ENCODE data around the gene MCM9. TPM values are rescaled to one million over a fixed set of nuclear protein-coding genes. Genes with fewer than 3 reads are reported as not detected.

Gene MCM9
- total RNA-seq, 4 donors from 2014 or later, result 3.5 to 6.9 (median 5.0) TPM

DNA sequence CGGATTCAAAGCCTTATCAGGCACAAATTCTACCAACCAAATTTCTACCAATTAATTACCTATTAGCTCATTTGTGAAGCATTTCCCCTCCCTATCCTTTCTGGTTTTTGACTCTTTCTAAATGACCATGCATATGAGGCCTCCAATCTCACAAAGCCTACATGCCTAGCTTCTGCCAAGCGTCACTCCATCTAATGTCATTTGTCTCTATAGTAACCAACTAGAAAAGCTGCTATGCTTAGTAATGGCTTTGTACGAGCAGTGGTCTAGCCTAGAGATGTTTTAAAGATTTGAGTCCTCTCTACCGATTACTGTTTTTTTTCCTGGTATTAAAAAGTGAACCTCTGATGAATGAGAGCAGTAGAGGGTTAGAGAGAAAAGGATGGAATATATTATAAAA, 45.8 kb downstream of the MCM9 start:
- Histone ChIP-seq H3K36me3 (no peaks in the 10 kb centered on the region), H3K9me3 (no peaks in the 10 kb centered on the region), H3K27ac (no peak overlapping the region), H3K4me1 (peaks cover 8 to 15% of the 10 kb centered on the region in 2 donors), H3K27me3 (no peaks in the 10 kb centered on the region), H3K4me3 (no peak overlapping the region)
- TF ChIP-seq, protein P1, sequence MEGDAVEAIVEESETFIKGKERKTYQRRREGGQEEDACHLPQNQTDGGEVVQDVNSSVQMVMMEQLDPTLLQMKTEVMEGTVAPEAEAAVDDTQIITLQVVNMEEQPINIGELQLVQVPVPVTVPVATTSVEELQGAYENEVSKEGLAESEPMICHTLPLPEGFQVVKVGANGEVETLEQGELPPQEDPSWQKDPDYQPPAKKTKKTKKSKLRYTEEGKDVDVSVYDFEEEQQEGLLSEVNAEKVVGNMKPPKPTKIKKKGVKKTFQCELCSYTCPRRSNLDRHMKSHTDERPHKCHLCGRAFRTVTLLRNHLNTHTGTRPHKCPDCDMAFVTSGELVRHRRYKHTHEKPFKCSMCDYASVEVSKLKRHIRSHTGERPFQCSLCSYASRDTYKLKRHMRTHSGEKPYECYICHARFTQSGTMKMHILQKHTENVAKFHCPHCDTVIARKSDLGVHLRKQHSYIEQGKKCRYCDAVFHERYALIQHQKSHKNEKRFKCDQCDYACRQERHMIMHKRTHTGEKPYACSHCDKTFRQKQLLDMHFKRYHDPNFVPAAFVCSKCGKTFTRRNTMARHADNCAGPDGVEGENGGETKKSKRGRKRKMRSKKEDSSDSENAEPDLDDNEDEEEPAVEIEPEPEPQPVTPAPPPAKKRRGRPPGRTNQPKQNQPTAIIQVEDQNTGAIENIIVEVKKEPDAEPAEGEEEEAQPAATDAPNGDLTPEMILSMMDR (IDR thresholded peaks at IDR 0.05 in 4 of 5, conservative IDR thresholded peaks at IDR 0.05 in 1 of 5), result no peak
- no peak for TF ChIP-seq POLR2A (IDR thresholded peaks at IDR 0.05)
- ATAC-seq (no peak), DNase-seq (no peak)
- in situ Hi-C loops (cut with MboI; ENCODE audit: low sequenced_read_pairs in 4 of 4), result no loop called here
- intact Hi-C loops (cut with DNase I; ENCODE audit: low total_unique reads), result no loop called here

DNA sequence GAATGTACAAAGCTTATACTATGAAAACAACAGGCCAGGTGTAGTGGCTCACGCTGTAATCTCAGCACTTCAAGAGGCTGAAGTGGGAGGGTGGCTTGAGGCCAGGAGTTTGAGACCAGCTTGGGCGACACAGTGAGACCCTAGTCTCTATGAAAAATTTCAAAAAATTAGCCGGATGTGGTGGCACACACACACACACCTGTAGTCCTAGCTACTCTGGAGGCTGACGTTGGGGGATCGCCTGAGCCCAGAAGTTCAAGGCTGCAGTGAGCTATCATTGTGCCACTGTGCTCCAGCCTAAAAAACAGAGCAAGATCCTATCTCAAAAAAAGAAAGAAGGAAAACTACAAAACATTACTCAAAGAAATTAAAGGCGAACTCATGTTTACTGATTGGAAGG, 48.3 kb downstream of the MCM9 start:
- no peak overlapping the region for H3K4me3 ChIP-seq
- TF ChIP-seq, protein P1 (IDR thresholded peaks at IDR 0.05 in 4 of 5, conservative IDR thresholded peaks at IDR 0.05 in 1 of 5), result no peak
- intact Hi-C loops (cut with DNase I; ENCODE audit: low total_unique reads) (no loop called here), in situ Hi-C loops (cut with MboI; ENCODE audit: low sequenced_read_pairs in 4 of 4) (no loop called here)
- no peak overlapping the region for H3K27ac ChIP-seq
- H3K36me3 ChIP-seq, result no peaks in the 10 kb centered on the region
- ATAC-seq (no peak), DNase-seq (no peak)
- no peaks in the 10 kb centered on the region for H3K9me3 ChIP-seq
- peaks cover 0 to 4% of the 10 kb centered on the region in 2 donors for H3K4me1 ChIP-seq
- no peaks in the 10 kb centered on the region for H3K27me3 ChIP-seq

DNA sequence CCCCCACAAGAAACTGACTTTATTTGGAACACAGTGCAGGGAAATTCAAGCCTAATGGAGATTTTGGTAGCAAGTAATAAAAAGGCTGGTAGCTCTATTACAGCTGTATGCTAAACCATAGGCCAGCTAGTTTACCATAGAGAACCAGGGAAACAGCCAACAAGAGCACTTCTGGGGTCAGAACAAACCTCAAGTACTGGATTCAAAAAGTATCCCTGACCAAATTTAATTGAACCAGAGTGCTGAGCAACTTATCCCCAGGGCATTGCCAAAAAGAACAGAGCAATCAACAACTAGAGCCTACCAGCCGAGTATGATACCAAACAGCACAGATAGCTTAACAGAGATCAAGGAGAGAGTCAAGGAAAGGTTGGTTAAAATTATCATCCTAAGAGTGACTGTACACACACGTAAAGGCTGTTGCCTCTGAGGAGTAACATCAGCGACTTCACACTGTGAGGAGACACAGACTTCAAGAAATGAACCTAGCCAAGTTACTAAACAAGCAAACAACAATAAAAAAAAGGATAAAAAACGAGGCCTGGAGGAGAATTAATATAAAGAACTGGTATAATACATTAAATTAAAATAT, 52.5 kb downstream of the MCM9 start:
- no peaks in the 10 kb centered on the region for H3K9me3 ChIP-seq
- H3K27me3 ChIP-seq, result no peaks in the 10 kb centered on the region
- in situ Hi-C loops (cut with MboI; ENCODE audit: low sequenced_read_pairs in 4 of 4) (no loop called here), intact Hi-C loops (cut with DNase I; ENCODE audit: low total_unique reads) (no loop called here)
- no peak for ATAC-seq
- H3K36me3 ChIP-seq, result no peaks in the 10 kb centered on the region
- no peak overlapping the region for H3K4me3 ChIP-seq
- peaks cover 4 to 5% of the 10 kb centered on the region in 2 donors for H3K4me1 ChIP-seq
- no peak overlapping the region for H3K27ac ChIP-seq
- no peak for DNase-seq
- TF ChIP-seq POLR2A (IDR thresholded peaks at IDR 0.05), result no peak
- TF ChIP-seq, protein P1 (IDR thresholded peaks at IDR 0.05 in 4 of 5, conservative IDR thresholded peaks at IDR 0.05 in 1 of 5), result no peak

DNA sequence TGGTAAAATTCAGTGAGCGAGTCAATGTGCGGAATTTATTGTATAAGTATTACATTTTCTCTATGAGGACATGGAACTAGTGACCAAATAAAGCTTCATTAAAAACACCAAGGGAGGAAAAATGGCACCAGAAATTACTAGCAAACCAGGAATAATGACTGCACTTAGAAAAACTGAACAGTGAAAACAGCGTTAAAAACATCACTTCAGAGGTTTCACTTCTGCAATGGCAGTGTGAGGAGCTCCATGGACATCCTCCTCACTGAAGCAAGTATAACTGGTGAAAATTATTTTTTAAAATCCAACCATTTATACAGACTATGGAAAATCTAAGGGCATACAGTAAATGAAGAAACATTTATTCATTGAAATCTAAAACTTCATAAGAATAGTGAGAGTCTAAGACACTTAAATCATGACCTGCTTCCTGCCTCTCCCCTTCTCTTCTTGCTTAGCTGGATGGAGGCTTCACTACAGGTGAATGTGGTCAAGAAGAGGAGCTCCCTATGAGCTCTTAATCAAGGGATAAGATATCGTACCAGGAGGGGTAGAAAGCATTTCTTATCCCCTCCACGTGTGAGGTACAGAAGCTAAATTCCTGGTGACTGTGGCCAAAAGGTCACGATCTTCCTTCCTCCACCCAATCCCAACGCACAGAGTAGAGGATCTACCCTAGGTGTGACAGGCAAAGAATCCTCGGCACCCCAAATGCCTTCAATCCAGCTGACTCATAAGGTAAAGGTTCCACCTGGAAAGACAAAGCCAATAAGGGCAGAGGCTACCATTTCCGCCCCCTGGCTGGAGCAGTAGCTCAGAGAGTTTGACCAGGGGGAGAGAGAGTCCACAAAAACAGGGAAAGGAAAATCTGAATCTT, 53.3 kb downstream of the MCM9 start:
- no peak overlapping the region for H3K27ac ChIP-seq
- ATAC-seq (no peak), DNase-seq (no peak)
- H3K4me1 ChIP-seq, result peaks cover 4 to 5% of the 10 kb centered on the region in 2 donors
- in situ Hi-C loops (cut with MboI; ENCODE audit: low sequenced_read_pairs in 4 of 4), result no loop called here
- intact Hi-C loops (cut with DNase I; ENCODE audit: low total_unique reads), result no loop called here
- H3K27me3 ChIP-seq, result no peaks in the 10 kb centered on the region
- H3K9me3 ChIP-seq, result no peaks in the 10 kb centered on the region
- no peaks in the 10 kb centered on the region for H3K36me3 ChIP-seq
- peak overlapping the region in 1 of 4 donors; percentile 1 for H3K4me3 ChIP-seq
- TF ChIP-seq, protein P1 (IDR thresholded peaks at IDR 0.05 in 4 of 5, conservative IDR thresholded peaks at IDR 0.05 in 1 of 5), result no peak
- no peak for TF ChIP-seq POLR2A (IDR thresholded peaks at IDR 0.05)
